ENCODE results near the gene ITGB6. TPM values are rescaled to one million over a fixed set of nuclear protein-coding genes. Genes with fewer than 3 reads are reported as not detected.
"Not testable (repeated sequence)": the region's sequence is repeated elsewhere in the genome, so short reads cannot be mapped to it uniquely, and the experiment has no call there.

The ITGB6 gene
- total RNA-seq, 6 donors from 2014 or later: 52.6 to 124 (median 68.8) TPM

DNA sequence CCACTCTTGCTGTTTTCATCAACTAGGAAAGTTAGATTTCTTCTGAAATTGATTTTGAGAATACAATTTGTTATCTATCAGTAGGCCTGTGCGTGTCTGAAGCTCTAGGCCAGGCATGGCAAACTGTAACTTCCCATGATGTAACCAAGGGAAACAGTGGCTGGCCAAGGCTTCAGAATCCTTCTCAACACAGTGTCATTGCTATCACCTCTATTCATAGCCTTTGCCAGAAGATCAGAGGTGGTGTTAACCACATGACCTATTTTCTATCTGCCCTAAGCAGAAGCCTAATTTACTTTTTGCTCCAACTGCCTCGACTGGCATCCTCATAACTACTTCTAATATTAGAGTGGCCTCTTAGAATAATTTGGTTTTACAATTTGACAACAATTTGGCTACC lies 2.5 kb downstream of the ITGB6 start:
- Histone ChIP-seq H3K27ac (peak overlapping the region; percentile 16 to 64 (median 33)), H3K4me1 (peaks cover 0 to 5% (median 0%) of the 10 kb centered on the region in 4 donors), H3K27me3 (no peaks in the 10 kb centered on the region), H3K9me3 (no peaks in the 10 kb centered on the region), H3K4me3 (peak overlapping the region in 3 of 4 donors; percentile 34 to 42 (median 39)), H3K36me3 (no peaks in the 10 kb centered on the region)
- no peak for ATAC-seq (ENCODE audit: low FRiP score in 2 of 2)
- no peak for DNase-seq
- WGBS, 2 donors: 57 to 58% methylated on average over 2 of the region's 2 CpGs
- TF ChIP-seq, protein P1, sequence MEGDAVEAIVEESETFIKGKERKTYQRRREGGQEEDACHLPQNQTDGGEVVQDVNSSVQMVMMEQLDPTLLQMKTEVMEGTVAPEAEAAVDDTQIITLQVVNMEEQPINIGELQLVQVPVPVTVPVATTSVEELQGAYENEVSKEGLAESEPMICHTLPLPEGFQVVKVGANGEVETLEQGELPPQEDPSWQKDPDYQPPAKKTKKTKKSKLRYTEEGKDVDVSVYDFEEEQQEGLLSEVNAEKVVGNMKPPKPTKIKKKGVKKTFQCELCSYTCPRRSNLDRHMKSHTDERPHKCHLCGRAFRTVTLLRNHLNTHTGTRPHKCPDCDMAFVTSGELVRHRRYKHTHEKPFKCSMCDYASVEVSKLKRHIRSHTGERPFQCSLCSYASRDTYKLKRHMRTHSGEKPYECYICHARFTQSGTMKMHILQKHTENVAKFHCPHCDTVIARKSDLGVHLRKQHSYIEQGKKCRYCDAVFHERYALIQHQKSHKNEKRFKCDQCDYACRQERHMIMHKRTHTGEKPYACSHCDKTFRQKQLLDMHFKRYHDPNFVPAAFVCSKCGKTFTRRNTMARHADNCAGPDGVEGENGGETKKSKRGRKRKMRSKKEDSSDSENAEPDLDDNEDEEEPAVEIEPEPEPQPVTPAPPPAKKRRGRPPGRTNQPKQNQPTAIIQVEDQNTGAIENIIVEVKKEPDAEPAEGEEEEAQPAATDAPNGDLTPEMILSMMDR (IDR thresholded peaks at IDR 0.05): no peak
- no peak for TF ChIP-seq POLR2A (IDR thresholded peaks at IDR 0.05)
- TF ChIP-seq EP300 (IDR thresholded peaks at IDR 0.05): no peak
- TF ChIP-seq POLR2AphosphoS5 (IDR thresholded peaks at IDR 0.05): no peak

DNA sequence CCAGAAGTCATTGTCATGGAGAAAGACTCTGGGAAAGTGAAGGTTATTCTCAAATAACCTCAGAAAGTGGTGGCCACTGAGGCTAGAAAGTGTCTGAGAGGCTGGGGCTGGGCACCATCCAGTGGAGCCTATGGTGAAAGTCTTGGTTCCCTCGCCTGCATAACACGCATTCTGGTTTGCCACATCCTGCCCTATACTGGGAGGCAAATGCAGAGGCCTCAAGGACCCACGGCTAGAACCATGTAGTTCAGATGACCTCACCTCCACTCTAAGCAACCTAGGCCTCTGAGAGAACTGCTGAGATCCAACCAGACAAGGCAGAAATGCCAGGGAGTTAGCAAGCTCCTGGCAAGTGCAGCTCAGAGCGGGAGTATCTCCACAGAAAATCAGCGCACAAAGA lies 5.1 kb downstream of the ITGB6 start:
- TF ChIP-seq, protein P1 (IDR thresholded peaks at IDR 0.05): no peak
- no peak for TF ChIP-seq POLR2AphosphoS5 (IDR thresholded peaks at IDR 0.05)
- TF ChIP-seq EP300 (IDR thresholded peaks at IDR 0.05): no peak
- TF ChIP-seq POLR2A (IDR thresholded peaks at IDR 0.05): no peak
- Histone ChIP-seq H3K4me1 (peaks cover 0 to 5% (median 0%) of the 10 kb centered on the region in 4 donors), H3K36me3 (no peaks in the 10 kb centered on the region), H3K9me3 (no peaks in the 10 kb centered on the region), H3K27me3 (no peaks in the 10 kb centered on the region), H3K27ac (no peak overlapping the region), H3K4me3 (no peak overlapping the region)
- DNase-seq (no peak), ATAC-seq (ENCODE audit: low FRiP score in 2 of 2) (peak in 1 of 2 donors; percentile 37)
- 67 to 82% methylated on average over 5 of the region's 5 CpGs for WGBS, 2 donors

DNA sequence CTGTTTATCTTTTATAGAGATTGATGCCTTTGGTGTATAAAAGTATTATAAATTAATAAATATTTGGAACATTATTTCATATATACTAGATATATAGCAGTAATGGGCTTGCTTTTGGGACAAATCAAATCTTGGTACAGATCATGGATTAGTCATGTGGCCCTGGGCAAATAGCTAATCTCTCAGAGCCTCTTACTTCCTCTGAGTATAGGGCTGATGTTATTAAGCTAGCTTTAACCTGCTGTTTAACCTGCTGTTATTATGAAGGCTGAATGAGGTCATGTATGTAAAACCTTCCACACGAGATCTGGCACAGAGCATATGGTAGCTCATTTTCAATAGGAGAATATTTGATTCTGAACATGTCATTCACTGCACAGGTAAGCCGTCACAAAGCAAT lies 5.7 kb downstream of the ITGB6 start:
- H3K36me3 ChIP-seq: no peaks in the 10 kb centered on the region
- ATAC-seq (ENCODE audit: low FRiP score in 2 of 2) (no peak), DNase-seq (no peak)
- no peak overlapping the region for H3K27ac ChIP-seq
- no peaks in the 10 kb centered on the region for H3K9me3 ChIP-seq
- TF ChIP-seq, protein P1 (IDR thresholded peaks at IDR 0.05): no peak
- TF ChIP-seq POLR2A (IDR thresholded peaks at IDR 0.05): no peak
- TF ChIP-seq EP300 (IDR thresholded peaks at IDR 0.05): no peak
- no peak for TF ChIP-seq POLR2AphosphoS5 (IDR thresholded peaks at IDR 0.05)
- H3K27me3 ChIP-seq: no peaks in the 10 kb centered on the region
- 82 to 86% methylated on average over 2 of the region's 2 CpGs for WGBS, 2 donors
- peaks cover 0 to 5% (median 0%) of the 10 kb centered on the region in 4 donors for H3K4me1 ChIP-seq
- no peak overlapping the region for H3K4me3 ChIP-seq

DNA sequence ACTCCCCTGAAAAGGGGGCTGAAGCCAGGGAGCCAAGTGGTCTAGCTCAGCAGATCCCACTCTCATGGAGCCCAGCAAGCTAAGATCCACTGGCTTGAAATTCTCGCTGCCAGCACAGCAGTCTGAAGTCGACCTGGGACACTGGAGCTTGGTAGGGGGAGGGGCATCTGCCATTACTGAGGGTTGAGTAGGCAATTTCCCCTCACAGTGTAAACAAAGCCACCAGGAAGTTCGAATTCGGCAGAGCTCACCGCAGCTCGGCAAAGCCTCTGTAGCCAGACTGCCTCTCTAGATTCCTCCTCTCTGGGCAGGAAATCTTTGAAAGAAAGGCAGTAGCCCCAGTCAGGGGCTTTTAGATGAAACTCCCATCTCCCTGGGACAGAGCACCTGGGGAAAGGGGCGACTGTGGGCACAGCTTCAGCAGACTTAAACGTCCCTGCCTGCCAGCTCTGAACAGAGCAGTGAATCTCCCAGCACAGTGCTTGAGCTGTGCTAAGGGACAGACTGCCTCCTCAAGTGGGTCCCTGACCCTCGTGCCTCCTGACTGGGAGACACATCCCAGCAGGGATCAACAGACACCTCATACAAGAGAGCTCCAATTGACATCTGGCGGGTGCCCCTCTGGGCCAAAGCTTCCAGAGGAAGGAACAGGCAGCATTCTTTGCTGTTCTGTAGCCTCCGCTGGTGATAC lies 18.8 kb downstream of the ITGB6 start:
- peak overlapping the region; percentile 42 to 66 (median 61) for H3K27ac ChIP-seq
- peak in 1 of 2 donors; percentile 27 for TF ChIP-seq POLR2AphosphoS5 (IDR thresholded peaks at IDR 0.05)
- peak in 1 of 4 donors; percentile 33 for TF ChIP-seq POLR2A (IDR thresholded peaks at IDR 0.05)
- H3K9me3 ChIP-seq; ATAC-seq (ENCODE audit: low FRiP score in 2 of 2); H3K36me3 ChIP-seq; H3K27me3 ChIP-seq: not testable (repeated sequence)
- peaks cover 0 to 16% (median 6%) of the 10 kb centered on the region in 4 donors for H3K4me1 ChIP-seq
- 33 to 47% methylated on average over 4 to 11 of the region's 11 CpGs for WGBS, 2 donors
- peak in 1 of 2 donors; percentile 80 for DNase-seq
- peak overlapping the region in 2 of 4 donors; percentile 11 to 36 for H3K4me3 ChIP-seq

DNA sequence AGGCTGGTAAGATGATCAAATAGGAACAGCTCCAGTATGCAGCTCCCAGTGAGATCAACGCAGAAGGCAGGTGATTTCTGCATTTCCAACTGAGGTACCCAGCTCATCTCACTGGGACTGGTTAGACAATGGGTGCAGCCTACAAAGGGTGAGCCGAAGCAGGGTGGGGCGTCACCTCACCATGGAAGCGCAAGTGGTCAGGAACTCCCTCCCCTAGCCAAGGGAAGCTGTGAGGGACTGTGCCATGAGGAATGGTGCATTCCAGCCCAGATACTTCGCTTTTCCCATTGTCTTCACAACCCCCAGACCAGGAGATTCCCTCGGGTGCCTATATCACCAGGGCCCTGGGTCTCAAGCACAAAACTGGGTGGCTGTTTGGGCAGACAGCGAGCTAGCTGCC lies 19.4 kb downstream of the ITGB6 start:
- Histone ChIP-seq H3K4me3 (peak overlapping the region in 2 of 4 donors; percentile 11 to 36), H3K27ac (peak overlapping the region; percentile 42 to 66 (median 61)), H3K4me1 (peaks cover 0 to 16% (median 6%) of the 10 kb centered on the region in 4 donors)
- not testable (repeated sequence) for H3K27me3 ChIP-seq; DNase-seq; ATAC-seq (ENCODE audit: low FRiP score in 2 of 2); H3K36me3 ChIP-seq; H3K9me3 ChIP-seq
- WGBS, 2 donors: 67 to 79% methylated on average over 7 of the region's 7 CpGs

DNA sequence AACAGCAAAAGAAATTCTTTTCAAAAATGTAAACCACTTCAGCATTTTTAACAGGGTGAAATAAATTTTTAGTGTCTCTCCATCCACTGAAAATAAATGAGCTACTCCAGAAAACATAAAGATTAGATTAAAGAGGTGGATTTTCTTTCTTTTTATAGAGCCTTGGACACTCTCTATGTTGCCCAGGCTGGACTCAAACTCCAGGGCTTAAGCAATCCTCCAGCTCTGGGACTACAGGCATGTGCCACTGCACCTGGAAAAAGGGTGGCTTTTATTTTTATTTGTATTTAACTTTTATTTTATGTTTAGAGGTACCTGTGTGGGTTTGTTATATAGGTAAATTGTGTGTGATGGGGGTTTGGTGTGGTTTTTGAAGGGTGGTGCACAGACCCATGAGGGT lies 19.9 kb downstream of the ITGB6 start:
- DNase-seq (no peak), ATAC-seq (ENCODE audit: low FRiP score in 2 of 2) (no peak)

More for the DNA sequence above, 19.9 kb downstream of the ITGB6 start:
- H3K4me3 ChIP-seq: no peak overlapping the region
- no peaks in the 10 kb centered on the region for H3K27me3 ChIP-seq
- H3K9me3 ChIP-seq: no peaks in the 10 kb centered on the region
- H3K27ac ChIP-seq: no peak overlapping the region
- H3K36me3 ChIP-seq: no peaks in the 10 kb centered on the region
- TF ChIP-seq POLR2A (IDR thresholded peaks at IDR 0.05) (no peak), POLR2AphosphoS5 (IDR thresholded peaks at IDR 0.05) (no peak), EP300 (IDR thresholded peaks at IDR 0.05) (no peak)
- TF ChIP-seq, protein P1 (IDR thresholded peaks at IDR 0.05): no peak
- peaks cover 0 to 16% (median 6%) of the 10 kb centered on the region in 4 donors for H3K4me1 ChIP-seq
